GM21423 (cell line): ENCODE results near the gene KIF5B.
A peak's percentile ranks its signal among the peaks of the same experiment; 100 is the strongest.
"Not testable (repeated sequence)": the region's sequence is repeated elsewhere in the genome, so short reads cannot be mapped to it uniquely, and the experiment has no call there.

Experiments
- ATAC-seq: cut with Tn5 transposase; IDR thresholded peaks from one replicate; pipeline ENCODE4 v1.9.1; 2021; ENCODE audit warnings: mild to moderate bottlenecking, moderate library complexity; ENCODE audit not compliant: unreplicated experiment

The KIF5B gene

DNA sequence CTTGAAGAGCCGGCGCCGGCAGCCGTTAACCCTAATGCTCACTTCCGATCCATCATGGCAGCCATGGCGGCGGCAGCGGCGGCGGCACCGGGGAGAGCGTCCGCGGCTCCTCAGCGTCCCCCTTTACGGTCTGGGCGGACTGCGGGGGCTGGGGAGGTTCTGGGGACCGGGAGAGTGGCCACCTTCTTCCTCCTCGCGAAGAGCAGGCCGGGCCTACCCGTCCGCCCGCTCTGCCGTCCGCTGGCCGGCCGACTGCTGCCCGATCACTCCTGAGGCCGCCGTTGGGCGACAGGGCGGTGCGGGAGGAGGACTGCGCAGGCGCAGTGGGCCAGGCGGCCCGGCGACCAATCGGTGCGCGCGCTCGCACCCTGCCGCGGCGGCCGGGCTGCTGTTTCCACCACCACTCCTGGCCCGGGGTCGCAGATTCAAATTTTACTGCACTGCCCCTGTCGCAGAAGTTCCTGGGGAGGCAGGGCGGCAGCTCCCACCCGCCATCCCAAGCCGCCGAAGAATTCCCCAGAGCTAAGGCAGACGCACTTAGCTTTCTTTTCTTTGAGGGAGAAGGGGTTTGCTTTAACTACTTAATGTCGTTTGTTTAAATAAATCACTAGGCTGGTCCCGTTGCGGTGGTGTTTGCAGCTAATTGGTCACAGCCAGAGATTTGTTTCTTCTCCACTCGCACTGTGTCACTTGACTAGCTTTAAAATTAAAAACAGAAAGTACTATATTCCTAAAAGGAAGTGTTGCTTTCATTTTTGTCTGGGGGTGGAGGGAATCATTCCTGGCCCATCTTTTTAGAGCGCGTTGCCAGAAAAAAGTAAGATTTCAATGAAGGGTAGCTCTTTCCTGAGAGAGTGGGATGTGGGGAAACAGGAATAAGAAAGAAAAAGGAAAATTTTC lies at the start of gene KIF5B:
TSS of gene KIF5B (minus strand) at position 290 of the 900 bp plus-strand sequence. CDS start 452 bp downstream, outside the sequence.
- ATAC-seq, result peak; percentile 86

DNA sequence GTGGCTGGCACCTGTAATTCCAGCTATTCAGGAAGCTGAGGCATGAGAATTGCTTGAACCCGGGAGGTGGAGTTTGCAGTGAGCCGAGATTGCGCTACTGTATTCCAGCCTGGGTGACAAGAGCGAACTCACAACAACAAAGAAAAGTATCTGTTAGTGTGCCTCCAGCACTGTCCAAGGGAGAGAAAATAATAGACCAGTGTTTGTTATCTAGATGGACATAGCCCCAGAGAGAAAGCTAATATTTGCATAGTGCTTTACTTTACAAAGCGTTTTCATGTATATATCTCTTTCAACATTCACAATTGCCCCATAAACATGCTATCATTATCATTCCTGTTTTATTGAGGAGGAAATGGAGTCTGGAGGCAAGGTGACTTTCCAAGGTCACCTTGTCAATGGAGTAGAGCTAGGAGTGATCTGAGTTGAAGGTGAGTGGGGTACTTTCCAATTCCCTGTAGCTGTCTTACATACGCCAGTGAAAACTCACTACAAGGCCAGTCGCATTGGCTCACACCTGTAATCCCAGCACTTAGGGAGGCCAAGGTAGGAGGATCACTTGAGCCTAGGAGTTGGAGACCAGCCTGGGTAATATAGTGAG lies 49.7 kb upstream of the KIF5B start:
- ATAC-seq, result no peak

DNA sequence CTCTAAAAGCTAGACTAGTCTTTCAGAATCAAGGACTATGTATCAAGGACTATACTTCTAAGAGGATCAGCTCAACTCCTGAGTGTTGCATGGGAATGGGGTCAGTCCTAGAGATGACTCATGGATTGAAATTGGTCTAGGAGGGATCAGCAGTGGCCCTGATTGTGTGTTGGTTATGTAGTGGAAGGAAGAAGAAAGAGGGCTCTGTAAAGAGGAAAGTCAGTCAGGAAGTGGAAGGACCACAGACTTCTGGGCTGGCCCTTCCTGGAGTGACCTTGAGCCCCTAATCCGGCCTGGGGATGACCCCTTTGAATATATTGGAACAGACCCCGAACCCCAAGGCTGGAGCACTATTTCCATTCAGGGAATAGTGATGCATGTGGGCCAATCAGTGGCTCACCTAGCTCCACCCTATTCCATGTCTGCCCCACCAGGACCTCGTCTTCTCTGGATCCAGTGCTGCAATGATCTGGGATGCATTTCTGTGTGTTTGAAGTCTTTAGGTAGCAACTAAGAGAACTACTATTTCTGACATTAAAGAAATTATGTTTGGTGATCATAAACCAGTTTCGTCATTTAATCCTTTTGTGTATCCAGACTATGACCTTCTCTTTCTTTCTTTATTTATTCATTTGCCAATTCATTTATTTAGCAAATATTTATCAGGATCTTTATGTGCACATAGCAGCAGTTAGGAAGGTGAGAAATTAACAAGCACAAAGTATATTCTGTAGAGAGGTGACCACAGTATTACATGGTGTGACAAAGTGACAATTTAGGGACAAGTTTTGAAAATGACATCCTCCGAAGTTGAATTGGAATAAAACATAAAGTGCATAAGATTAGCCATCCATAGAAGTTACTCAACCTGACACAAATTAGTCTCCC lies 48.6 kb upstream of the KIF5B start:
- ATAC-seq, result no peak

DNA sequence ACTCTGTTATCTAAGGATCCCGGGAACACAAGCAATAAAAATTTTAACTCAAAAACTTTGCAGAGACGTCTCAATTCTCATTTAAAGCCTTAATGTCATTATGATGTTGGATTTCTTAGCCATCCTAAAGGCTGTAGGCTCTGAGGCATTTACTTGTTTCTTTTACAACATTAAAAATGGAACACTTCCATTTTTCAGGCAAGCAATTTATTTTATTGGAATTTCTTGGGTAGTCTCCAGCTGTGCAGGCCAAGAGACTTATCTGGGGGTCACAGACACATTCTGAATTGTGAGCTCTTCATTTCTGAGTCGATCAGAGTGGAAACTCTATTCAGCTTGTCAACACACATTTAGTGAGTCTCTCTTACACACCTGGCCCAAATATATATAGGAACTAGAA lies 48.0 kb upstream of the KIF5B start:
- ATAC-seq, result no peak

DNA sequence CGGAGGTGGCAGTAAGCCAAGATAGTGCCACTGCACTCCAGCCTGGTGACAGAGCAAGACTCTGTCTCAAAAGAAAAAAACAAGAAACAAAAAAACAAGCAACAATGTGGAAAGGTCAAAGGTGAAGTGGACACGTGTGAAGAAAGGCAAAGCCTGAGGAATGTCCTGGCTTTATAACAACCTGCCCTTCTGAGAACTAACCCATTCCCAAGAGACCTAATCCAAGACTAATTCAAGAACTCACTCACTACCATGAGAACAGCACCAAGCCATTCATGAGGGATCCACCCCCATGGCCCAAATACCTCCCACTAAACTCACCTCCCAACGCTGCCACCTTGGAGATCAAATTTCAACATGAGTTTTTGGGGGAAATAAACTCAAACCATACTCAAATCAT lies 47.5 kb upstream of the KIF5B start:
- ATAC-seq, result no peak

DNA sequence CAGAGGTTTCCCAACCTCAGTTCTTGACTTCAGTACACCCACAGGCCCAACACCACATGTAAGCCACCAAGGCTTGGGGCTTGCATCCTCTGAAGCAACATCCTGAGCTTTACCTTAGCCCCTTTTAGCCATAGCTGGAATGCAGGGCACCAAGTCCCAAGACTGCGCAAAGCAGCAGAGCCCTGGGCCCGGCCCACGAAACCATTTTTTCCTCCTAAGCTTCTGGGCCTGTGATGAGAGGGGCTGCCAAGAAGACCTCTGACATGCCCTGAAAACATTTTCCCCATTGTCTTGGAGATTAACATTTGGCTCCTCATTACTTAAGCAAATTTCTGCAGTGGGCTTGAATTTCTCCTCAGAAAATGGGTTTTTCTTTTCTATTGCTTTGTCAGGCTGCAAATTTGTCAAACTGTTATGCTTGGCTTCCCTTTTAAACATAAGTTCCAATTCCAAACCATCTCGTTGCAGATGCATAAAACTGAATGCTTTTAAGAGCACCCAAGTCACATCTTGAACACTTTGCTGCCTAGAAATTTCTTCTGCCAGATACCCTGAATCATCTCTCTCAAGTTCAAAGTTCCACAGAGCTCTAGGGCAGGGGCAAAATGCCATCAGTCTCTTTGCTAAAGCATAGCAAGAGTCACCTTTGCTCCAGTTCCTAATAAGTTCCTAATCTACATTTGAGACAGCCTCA lies 42.5 kb upstream of the KIF5B start:
- not testable (repeated sequence) for ATAC-seq

DNA sequence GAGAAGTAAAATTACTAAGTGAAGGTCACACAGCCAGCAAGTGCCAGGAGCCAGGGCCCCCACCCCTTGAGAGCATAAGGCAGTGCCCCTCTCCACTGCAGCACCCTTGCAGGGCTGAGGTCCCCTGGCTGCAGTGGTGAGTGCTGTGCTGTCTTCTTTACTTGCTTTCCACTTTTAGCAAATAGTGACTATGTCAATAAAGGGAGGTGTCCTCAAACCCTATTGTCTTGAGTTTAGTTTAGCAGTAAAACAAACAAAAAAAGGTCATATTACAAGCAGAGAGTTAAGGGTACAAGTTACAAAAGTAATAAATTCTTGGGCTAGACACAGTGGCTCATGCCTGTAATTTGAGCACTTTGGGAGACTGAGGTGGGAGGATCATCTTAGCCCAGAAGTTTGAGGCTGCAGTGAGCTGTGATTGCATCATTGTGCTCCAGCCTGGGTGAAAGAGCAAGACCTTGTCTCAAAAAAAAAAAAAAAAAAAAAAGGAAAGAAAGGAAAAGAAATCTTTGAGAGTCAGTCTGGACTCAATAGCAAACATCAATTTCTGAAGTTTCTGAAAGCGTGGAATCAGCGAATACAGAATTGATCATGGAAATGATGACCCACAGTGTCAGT lies 39.0 kb upstream of the KIF5B start:
- no peak for ATAC-seq

DNA sequence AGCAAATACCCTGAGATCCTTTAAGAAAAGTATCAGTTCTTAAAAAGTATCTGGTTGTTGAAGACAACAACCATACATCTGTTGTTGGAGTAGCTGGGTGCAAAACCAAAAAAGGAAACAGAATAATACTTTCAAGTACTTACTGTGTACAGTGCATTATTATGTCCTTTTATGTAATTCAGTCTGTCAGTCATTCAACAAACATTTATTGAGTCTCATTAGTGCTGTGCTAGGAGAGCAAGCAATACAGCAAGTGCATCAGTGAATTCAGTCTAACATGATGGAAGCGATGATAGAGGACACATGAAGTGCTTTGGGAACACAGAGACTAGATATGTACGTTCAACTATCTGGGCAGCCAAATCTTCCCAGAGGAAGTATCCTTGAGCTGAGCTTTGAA lies 37.4 kb upstream of the KIF5B start:
- ATAC-seq, result no peak

DNA sequence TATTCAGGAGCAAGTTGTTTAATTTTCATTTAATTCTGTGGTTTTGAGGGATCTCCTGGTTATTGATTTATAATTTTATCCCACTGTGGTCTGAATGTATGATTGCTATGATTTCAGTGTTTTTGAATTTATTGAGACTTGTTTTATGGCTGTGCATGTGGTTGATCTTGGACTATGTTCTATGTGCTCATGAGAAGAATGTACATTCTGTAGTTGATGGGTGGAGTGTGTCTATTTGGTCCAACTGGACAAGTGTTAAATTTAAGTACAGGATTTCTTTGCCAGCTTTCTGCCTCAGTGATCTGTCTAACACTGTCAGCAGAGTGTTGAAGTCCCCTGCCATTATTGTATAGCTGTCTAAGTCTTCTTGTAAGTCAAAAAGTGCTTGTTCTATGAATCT lies 34.8 kb upstream of the KIF5B start:
- ATAC-seq, result no peak

DNA sequence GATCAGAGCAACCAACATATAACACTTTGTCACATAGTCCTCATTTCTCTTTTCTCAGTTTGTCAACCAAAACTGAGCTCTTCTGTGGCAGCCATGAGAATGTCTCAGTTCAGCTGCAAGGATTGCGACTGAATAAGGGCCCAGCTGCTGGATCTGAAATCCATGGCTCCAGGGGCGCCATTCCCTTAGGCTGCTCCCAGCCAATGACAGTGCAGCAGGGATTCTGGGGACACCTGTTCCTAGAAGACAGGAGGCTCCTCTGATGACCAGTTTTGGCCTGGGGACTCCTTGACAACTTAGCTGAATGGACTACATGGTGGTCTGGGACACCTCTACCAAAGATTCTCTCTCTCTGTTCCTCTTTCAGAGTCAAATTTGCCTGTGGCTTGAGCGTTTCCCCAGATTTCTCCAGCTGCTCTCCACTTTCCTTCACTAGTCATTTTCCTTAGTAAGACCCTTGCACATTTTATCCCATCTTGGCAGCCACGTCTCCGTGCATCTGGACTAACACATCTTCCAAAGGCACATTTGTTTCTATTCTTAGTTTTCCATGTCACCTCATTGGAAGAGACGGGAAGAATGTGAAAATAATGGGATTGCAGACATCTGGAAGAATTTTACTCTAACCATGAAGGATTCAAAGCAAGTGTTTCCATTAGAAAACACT lies 28.1 kb upstream of the KIF5B start:
- ATAC-seq, result no peak

DNA sequence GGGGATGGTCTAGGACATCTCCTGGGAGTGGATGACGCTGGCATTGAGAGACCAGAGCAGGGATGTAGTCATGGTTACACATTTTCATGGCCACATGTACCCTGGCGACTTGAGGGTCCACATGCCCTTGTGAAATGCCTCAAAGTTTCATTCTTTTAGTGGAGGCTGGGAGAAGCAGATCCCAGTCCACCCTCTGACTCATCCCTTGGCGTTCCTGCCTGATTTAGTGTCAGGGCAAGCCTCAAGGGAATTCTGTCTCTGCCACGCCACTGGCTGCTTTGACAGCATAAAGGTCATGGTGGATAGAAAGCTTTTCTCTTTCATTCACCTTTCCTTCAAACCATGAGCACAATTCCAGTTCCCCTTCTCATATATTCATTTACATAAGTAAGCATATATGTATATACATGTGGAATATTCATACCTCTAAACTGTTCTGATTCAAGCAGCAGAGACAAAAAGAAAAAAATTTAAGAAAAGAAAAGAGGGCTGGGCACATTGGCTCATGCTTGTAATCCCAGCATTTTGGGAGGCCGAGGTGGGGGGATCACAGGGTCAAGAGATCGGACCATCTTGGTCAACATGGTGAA lies 21.8 kb upstream of the KIF5B start:
- ATAC-seq, result no peak

DNA sequence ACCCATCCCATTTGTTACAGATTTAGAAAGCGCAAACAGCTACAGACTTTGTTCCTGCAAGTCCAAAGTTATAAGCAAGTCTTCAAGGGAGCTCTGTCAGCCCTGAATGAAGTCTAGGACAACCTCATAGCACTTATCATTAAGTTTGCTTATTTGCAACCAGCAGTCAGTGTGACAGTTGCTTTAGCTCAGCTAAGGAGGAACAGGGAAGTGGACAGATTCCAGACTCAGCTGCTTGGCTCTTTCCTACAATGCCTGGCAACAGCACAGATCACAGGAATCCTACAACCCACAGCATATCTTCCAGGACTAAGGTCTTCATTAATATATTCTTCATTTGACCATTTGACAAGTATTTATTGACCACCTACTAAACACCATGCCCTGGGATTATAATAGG lies 17.4 kb upstream of the KIF5B start:
- no peak for ATAC-seq

DNA sequence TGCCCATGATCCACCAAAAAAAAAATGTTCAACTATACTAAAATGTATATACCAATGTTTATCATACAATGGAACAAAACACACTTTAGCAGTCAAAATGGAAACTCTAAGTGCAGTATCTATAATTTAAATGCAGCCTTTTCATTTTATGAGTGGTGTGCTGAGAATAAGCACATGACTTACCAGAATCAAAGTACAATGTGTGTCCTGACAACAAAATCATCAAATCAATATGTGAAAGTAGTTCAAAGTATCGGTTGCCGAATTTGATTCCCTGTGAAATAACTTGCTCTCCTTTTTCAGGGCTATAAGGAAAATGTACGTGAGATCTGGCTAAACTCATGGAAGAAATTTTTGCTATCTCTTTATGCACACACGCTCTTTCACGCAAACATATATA lies 16.9 kb upstream of the KIF5B start:
- no peak for ATAC-seq

DNA sequence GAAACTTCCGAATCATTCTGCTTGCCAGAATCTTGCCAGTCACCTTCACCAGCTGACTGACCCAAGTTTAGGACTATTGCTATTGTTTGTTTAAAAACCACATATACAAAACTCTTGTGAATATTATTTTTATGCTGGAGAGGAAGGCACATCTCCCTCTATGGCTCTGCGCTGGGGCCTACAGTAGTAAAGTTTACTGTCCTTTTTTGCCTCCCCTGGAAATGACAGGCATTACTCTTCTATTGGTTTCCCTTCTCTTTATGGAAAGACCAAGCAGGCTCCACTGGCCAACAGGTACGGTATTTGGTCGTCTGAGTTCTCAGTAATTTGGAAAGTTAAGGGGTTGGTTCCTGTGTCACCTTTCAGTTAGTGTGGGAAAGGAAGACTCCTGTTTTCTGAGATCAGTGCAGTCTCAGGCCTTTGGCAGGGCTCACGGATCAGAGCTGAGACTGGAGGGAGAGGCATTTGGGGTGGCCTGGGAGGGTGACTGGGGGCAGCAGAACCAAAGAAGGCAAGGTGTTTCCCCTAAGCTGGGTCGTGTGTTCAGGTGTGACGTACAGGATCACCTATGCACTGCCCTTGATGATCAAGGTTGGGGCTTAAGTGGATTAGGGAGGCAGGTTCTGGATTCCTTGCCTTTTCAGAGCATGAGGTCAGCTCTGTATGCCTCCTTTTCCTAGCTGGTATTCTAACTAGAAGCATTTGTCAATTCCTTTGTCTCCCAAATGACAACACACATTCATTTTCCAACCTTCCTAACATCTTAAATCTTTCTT lies 16.0 kb upstream of the KIF5B start:
- ATAC-seq, result no peak

DNA sequence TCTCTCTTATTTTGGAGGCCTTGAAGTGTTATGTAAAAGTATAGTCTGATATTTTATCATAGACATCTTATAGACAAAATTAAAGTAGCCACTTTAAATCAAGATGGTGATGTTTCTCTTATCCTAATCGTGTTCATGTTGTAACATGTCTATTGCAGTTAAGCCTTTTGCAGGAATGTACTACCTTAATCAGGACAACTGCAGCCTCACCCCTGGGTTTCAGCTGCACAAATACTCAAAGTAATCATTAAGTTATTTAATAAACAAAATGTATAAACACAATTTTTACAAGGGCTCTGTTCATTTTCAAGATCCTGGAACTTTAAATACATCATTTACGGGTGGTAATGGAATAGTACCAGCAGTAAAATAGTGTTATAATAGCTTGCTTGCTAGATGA lies 14.4 kb upstream of the KIF5B start:
- ATAC-seq, result no peak

DNA sequence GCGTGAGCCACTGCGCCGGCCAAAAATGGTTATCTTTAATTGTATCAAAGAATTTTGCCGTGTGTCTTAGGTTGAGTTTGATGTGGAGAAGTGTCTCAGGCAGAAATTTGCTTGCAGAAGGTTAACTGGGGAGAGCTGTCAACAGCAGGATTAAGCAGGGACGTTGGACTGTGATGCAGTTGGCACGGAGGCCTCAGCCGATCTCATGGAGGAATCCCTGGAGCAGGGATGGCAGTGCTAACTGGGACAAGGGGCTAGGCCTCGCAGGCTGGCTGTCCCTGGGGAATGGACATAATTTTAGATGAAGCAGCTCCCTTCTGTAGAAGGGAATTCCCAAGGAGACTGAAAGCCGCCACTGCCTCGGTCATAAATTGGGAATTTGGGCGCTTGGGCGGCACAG lies 12.3 kb upstream of the KIF5B start:
- ATAC-seq, result no peak

DNA sequence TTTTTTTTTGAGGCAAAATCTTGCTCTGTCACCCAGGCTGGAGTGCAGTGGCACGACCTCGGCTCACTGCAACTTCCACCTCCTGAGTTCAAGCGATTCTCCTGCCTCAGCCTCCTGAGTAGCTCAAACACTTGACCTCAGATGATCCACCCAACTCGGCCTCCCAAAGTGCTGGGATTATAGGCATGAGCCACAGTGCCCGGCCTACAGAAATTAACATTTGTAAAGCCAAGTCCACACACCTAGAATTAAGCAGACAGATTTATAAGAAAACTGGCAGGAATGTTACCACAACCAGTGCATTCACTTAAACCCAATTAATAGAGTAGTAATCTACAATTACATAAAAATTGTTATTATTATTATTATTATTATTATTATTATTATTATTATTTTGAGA lies 11.7 kb upstream of the KIF5B start:
- ATAC-seq, result not testable (repeated sequence)

DNA sequence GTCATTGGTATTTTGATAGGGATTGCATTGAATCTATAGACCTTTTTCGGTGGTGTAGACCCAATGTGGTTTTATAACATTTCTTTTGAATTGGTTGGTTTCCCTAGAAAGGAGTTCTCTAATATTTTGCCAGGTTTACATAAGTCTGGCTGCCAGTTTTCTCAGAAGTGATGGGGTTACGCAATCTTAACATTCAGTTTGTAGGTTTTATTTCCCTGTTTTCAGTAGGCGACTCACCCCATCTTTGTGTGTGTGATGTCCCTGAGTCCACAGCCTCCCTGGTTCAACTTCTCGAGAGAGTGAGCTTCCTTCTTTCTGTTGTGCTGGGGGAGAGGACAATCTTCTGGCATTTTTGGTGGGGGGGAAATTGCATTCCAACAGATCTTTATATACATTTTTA lies 9.6 kb upstream of the KIF5B start:
- ATAC-seq, result no peak

DNA sequence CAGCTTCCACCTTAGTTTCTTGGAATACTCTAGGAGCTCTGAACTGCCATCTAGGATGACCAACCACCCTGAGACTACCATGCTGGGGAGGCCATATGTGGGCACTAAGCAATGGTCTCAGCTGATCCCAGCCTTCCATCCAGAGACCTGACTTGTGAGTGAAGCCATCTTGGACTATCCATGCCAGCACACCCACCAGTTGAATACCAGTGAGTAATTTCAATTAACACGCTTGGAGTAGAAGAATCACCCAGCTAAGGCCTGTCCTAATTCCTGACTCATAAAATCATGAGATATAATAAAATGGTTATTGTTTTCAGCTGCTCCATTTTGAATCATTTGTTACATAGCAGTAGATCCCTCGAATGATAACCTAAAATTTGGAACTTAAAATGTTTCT lies 5.2 kb upstream of the KIF5B start:
- ATAC-seq, result no peak
